SK-N-SH treated with all-trans-retinoic acid at 6 μM for 48 hours (cell line): Measurements from ENCODE around the gene GCG.

Experiments used
- ATAC-seq: fragments of 200-7000 bp; cut with Tn5 transposase; 3 replicates; pipeline ENCODE4 v1.9.1; 2020; ENCODE audit warnings: mild to moderate bottlenecking, moderate library complexity
- ARNTL ChIP-seq: fragments of 450-650 bp; formaldehyde crosslinking; IDR thresholded peaks from 2 replicates; pipeline ENCODE4 v1.5.0; 2020; ENCODE audit warnings: low read depth, mild to moderate bottlenecking, moderate library complexity, borderline replicate concordance
- CREB5 ChIP-seq: fragments of 250-450 bp; sonication (Bioruptor Pico); IDR thresholded peaks from 2 replicates; pipeline ENCODE4 v1.5.1; 2020; ENCODE audit warnings: low read depth, mild to moderate bottlenecking, moderate library complexity
- CSDC2 ChIP-seq: fragments of 250-450 bp; sonication (Bioruptor Pico); IDR thresholded peaks from 2 replicates; pipeline ENCODE4 v1.5.0; 2020; ENCODE audit warnings: mild to moderate bottlenecking, moderate library complexity
- CSRNP3 ChIP-seq: fragments of 250-450 bp; sonication (Bioruptor Pico); IDR thresholded peaks from 2 replicates; pipeline ENCODE4 v1.5.1; 2021; ENCODE audit warnings: mild to moderate bottlenecking, moderate library complexity
- ESRRG ChIP-seq: fragments of 250-450 bp; sonication (Bioruptor Pico); IDR thresholded peaks from 2 replicates; pipeline ENCODE4 v1.6.1; 2021; ENCODE audit warnings: mild to moderate bottlenecking
- GLIS3 ChIP-seq: fragments of 250-450 bp; sonication (Bioruptor Pico); IDR thresholded peaks from 2 replicates; pipeline ENCODE4 v1.5.0; 2020; ENCODE audit warnings: mild to moderate bottlenecking, moderate library complexity
- ISL1 ChIP-seq: fragments of 250-450 bp; sonication (Bioruptor Pico); IDR thresholded peaks from 2 replicates; pipeline ENCODE4 v2.1.2; 2022; ENCODE audit warnings: mild to moderate bottlenecking, moderate library complexity
- OSR1 ChIP-seq: fragments of 250-450 bp; sonication (Bioruptor Pico); IDR thresholded peaks from 2 replicates; pipeline ENCODE4 v1.8.0; 2022; ENCODE audit warnings: moderate library complexity, mild to moderate bottlenecking, inconsistent platforms
- PATZ1 ChIP-seq: fragments of 250-450 bp; sonication (Bioruptor Pico); IDR thresholded peaks from 2 replicates; pipeline ENCODE4 v1.8.0; 2020; ENCODE audit warnings: mild to moderate bottlenecking, moderate library complexity, borderline replicate concordance
- PPARA ChIP-seq: fragments of 250-450 bp; sonication (Bioruptor Pico); IDR thresholded peaks from 2 replicates; pipeline ENCODE4 v1.5.0; 2020; ENCODE audit warnings: mild to moderate bottlenecking, borderline replicate concordance
- RARB ChIP-seq: fragments of 250-450 bp; sonication (Bioruptor Pico); IDR thresholded peaks from 2 replicates; pipeline ENCODE4 v1.8.0; 2021; ENCODE audit warnings: mild to moderate bottlenecking, moderate library complexity
- SNAI2 ChIP-seq: fragments of 250-450 bp; sonication (Bioruptor Pico); IDR thresholded peaks from 2 replicates; pipeline ENCODE4 v1.5.0; 2020; ENCODE audit warnings: mild to moderate bottlenecking, moderate library complexity
- TOX ChIP-seq: fragments of 250-450 bp; sonication (Bioruptor Pico); IDR thresholded peaks from 2 replicates; pipeline ENCODE4 v1.8.0; 2021; ENCODE audit warnings: mild to moderate bottlenecking, moderate library complexity, borderline replicate concordance
- TSHZ2 ChIP-seq: fragments of 250-450 bp; sonication (Bioruptor Pico); IDR thresholded peaks from 2 replicates; pipeline ENCODE4 v1.5.0; 2020; ENCODE audit warnings: mild to moderate bottlenecking, moderate library complexity
- ZC3H10 ChIP-seq: fragments of 250-450 bp; sonication (Bioruptor Pico); IDR thresholded peaks from 2 replicates; pipeline ENCODE4 v1.5.1; 2021; ENCODE audit warnings: mild to moderate bottlenecking, moderate library complexity
- ZFP3 ChIP-seq: fragments of 250-450 bp; sonication (Bioruptor Pico); IDR thresholded peaks from 2 replicates; pipeline ENCODE4 v1.5.0; 2020; ENCODE audit warnings: mild to moderate bottlenecking, moderate library complexity
- ZFP30 ChIP-seq: fragments of 450-650 bp; formaldehyde crosslinking; IDR thresholded peaks from 2 replicates; pipeline ENCODE4 v1.5.0; 2022; ENCODE audit warnings: mild to moderate bottlenecking, moderate library complexity
- ZNF70 ChIP-seq: fragments of 450-650 bp; formaldehyde crosslinking; IDR thresholded peaks from 2 replicates; pipeline ENCODE4 v1.5.0; 2020; ENCODE audit warnings: mild to moderate bottlenecking, moderate library complexity
- ZNF8 ChIP-seq: fragments of 450-650 bp; formaldehyde crosslinking; IDR thresholded peaks from 2 replicates; pipeline ENCODE4 v1.5.0; 2020; ENCODE audit warnings: mild to moderate bottlenecking, moderate library complexity

The GCG gene

GRCh38 chr2:162153608-162154224 is 1.7 kb upstream of the GCG start:
- no peak for TF ChIP-seq TSHZ2 (CRISPR knock-in tag)
- no peak for TF ChIP-seq ESRRG (CRISPR knock-in tag)
- TF ChIP-seq ZC3H10 (CRISPR knock-in tag): no peak
- TF ChIP-seq, all 23 proteins: peak for 0
- peak; percentile 96 for ATAC-seq

GRCh38 chr2:162149940-162150339 is 2.1 kb downstream of the GCG start:
- ATAC-seq: no peak
- TF ChIP-seq ZC3H10 (CRISPR knock-in tag) (no peak), CSDC2 (CRISPR knock-in tag) (no peak), RARB (CRISPR knock-in tag) (no peak)

GRCh38 chr2:162149466-162149865 is 2.6 kb downstream of the GCG start:
- ATAC-seq: no peak
- TF ChIP-seq ZFP30: no peak
- no peak for TF ChIP-seq ZNF8 (CRISPR knock-in tag)
- no peak for TF ChIP-seq SNAI2
- no peak for TF ChIP-seq ZFP3 (CRISPR knock-in tag)
- no peak for TF ChIP-seq PPARA
- TF ChIP-seq ESRRG (CRISPR knock-in tag): no peak
- TF ChIP-seq ZC3H10 (CRISPR knock-in tag): no peak

GRCh38 chr2:162148956-162149355 is 3.1 kb downstream of the GCG start:
- no peak for ATAC-seq
- TF ChIP-seq CREB5 (CRISPR knock-in tag) (no peak), ESRRG (CRISPR knock-in tag) (no peak), ZNF70 (CRISPR knock-in tag) (no peak), ZC3H10 (CRISPR knock-in tag) (no peak), ZNF8 (CRISPR knock-in tag) (no peak), GLIS3 (CRISPR knock-in tag) (no peak)

GRCh38 chr2:162143969-162144368 is 8.1 kb downstream of the GCG start:
- no peak for ATAC-seq
- TF ChIP-seq CREB5 (CRISPR knock-in tag) (no peak), CSRNP3 (CRISPR knock-in tag) (no peak)

GRCh38 chr2:162138310-162138709 is 13.7 kb downstream of the GCG start:
- TF ChIP-seq PPARA (no peak), PATZ1 (no peak), TOX (no peak), CSRNP3 (CRISPR knock-in tag) (no peak), SNAI2 (no peak), ARNTL (no peak), ISL1 (no peak), OSR1 (CRISPR knock-in tag) (no peak)

More at GRCh38 chr2:162138310-162138709, 13.7 kb downstream of the GCG start:
- no peak for ATAC-seq
